ENCODE results near the gene LCE2C. TPM values are rescaled to one million over a fixed set of nuclear protein-coding genes. Genes with fewer than 3 reads are reported as not detected.

LCE2C gene
- total RNA-seq, 1 donor from 2014 or later, result not detected

DNA sequence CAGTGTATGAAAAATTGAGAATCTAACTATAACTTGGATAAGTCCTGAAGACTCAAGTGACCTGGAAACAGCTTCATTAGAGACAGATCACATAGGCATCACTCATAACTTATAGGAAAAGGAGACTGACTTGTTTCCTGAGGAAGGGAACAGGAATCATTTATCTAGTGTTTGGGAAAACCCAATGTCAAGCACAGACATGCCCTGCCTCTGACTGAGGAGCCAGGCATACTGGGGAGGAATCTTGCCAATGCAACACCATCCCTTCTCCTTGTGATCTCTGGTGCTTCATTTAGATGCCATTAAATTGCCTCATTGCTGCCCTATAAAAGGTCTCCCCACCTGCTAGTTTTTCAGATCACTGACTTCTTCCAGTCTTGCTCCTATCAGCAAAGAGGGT, 43.2 kb downstream of the LCE2C start:
- no peak for DNase-seq (ENCODE audit: low read depth)

DNA sequence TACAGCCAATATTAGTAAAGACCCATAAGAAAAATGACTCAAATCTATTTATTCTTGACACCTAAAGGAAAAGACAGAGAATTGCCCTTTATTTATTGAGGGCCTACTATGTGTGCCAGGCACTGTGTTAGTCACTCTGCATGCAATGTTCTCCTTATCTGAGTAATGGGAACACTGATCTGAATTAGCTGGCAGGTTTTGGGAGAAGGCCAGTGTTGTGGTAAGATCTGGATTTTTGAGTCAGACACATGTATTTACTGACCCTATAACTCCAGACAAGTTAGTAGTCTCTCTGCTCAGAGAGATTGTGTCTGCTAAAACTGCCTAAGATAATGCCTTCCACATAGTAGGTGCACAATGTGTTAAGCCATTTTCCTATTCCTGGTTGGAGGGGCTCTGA, 50.2 kb downstream of the LCE2C start:
- no peak for DNase-seq (ENCODE audit: low read depth)

Other genes starting within 250 kb of the LCE2C start
- not detected in 2 replicates for gene LCE5A, start 164.5 kb upstream of the LCE2C start, total RNA-seq
- not detected in 2 replicates for gene CRCT1, start 160.8 kb upstream of the LCE2C start, total RNA-seq
- gene LCE3E, start 108.5 kb upstream of the LCE2C start, total RNA-seq, result not detected in 2 replicates
- not detected in 2 replicates for gene LCE3D, start 94.8 kb upstream of the LCE2C start, total RNA-seq
- gene LCE3C, start 75.0 kb upstream of the LCE2C start, total RNA-seq, result not detected in 2 replicates
- not detected in 2 replicates for gene LCE3B, start 61.5 kb upstream of the LCE2C start, total RNA-seq
- gene LCE3A, start 52.2 kb upstream of the LCE2C start, total RNA-seq, result not detected in 2 replicates
- not detected in 2 replicates for gene LCE2D, start 11.9 kb upstream of the LCE2C start, total RNA-seq
- not detected in 2 replicates for gene LCE2B, start 10.8 kb downstream of the LCE2C start, total RNA-seq
- not detected in 2 replicates for gene LCE2A, start 23.1 kb downstream of the LCE2C start, total RNA-seq
- not detected in 2 replicates for gene LCE4A, start 32.9 kb downstream of the LCE2C start, total RNA-seq
- gene KPRP, start 82.7 kb downstream of the LCE2C start, total RNA-seq, result not detected in 2 replicates
- gene LCE1F, start 99.9 kb downstream of the LCE2C start, total RNA-seq, result not detected in 2 replicates
- not detected in 2 replicates for gene LCE1E, start 111.0 kb downstream of the LCE2C start, total RNA-seq
- gene LCE1D, start 121.4 kb downstream of the LCE2C start, total RNA-seq, result not detected in 2 replicates
- not detected in 2 replicates for gene LCE1C, start 131.4 kb downstream of the LCE2C start, total RNA-seq
- gene LCE1B, start 136.7 kb downstream of the LCE2C start, total RNA-seq, result not detected in 2 replicates
- gene LCE1A, start 152.2 kb downstream of the LCE2C start, total RNA-seq, result not detected in 2 replicates
- not detected in 2 replicates for gene LCE6A, start 167.6 kb downstream of the LCE2C start, total RNA-seq
- gene LCE7A, start 184.7 kb downstream of the LCE2C start, total RNA-seq, result not detected in 2 replicates
- gene SMCP, start 203.0 kb downstream of the LCE2C start, total RNA-seq, result not detected in 2 replicates
- gene IVL, start 233.3 kb downstream of the LCE2C start, total RNA-seq, result not detected in 2 replicates